ENCODE results near the gene SLC35F2. TPM values are rescaled to one million over a fixed set of nuclear protein-coding genes. Genes with fewer than 3 reads are reported as not detected.

Gene SLC35F2
- total and polyA plus RNA-seq, 2 of the 13 experiments (the other 11 are each of a cell fraction or from before 2014, with no cell fraction given): 5.8 to 20.3 TPM

GRCh38 chr11:107777110-107777509, 81.5 kb downstream of the SLC35F2 start (continued):
- TF ChIP-seq ARID4A (CRISPR knock-in tag; IDR thresholded peaks at IDR 0.05; ENCODE audit: borderline replicate concordance) (no peak), SETDB1 (CRISPR knock-in tag; IDR thresholded peaks at IDR 0.05; ENCODE audit: borderline replicate concordance) (no peak), GZF1 (CRISPR knock-in tag; IDR thresholded peaks at IDR 0.05) (no peak), ZC3H13 (CRISPR knock-in tag; IDR thresholded peaks at IDR 0.05) (no peak), ARNT (IDR thresholded peaks at IDR 0.05) (no peak), NR2F2 (IDR thresholded peaks at IDR 0.05; ENCODE audit: borderline replicate concordance, low read depth) (no peak)

GRCh38 chr11:107776062-107776461, 82.5 kb downstream of the SLC35F2 start:
- no peaks in the 10 kb centered on the region for H3K27me3 ChIP-seq (ENCODE audit: control insufficient read depth in 1 of 2, insufficient read depth in 2 of 2, low read length in 2 of 2)
- no peak overlapping the region for H3K27ac ChIP-seq (ENCODE audit: extremely low read length, insufficient read depth, low read length)
- in situ Hi-C loops (cut with HindIII; ENCODE audit: extremely low pct_ligation_motif_present, low pct_unique_long_range_greater_than_20kb): no loop called here
- ChIA-PET CTCF (ENCODE audit: low intra/inter-chr PET ratio, low total read pairs) (no interaction called here), POLR2A (no interaction called here)
- no peaks in the 10 kb centered on the region for H4K20me1 ChIP-seq (ENCODE audit: insufficient read depth, low read length)
- H2AFZ ChIP-seq (ENCODE audit: low read length): no peak overlapping the region
- H3K4me1 ChIP-seq (ENCODE audit: insufficient read depth, low read length): no peaks in the 10 kb centered on the region
- ATAC-seq (no peak; the same call in 2 of the 3 replicates), DNase-seq (ENCODE audit: low spot score) (no peak), FAIRE-seq (no peak)
- H3K79me2 ChIP-seq (ENCODE audit: insufficient read depth, low read length): no peaks in the 10 kb centered on the region
- TF ChIP-seq ZNF770 (CRISPR knock-in tag; IDR thresholded peaks at IDR 0.05) (peak; percentile 57), ZNF12 (CRISPR knock-in tag; IDR thresholded peaks at IDR 0.05) (no peak)
- no peaks in the 10 kb centered on the region for H3K9me3 ChIP-seq (ENCODE audit: low read length)
- intact Hi-C loops (cut with micrococcal nuclease; ENCODE audit: unreplicated experiment): no loop called here
- no peak overlapping the region for H3K9ac ChIP-seq (ENCODE audit: insufficient read depth, low read depth, low read length)
- no peak overlapping the region for H3K4me2 ChIP-seq (ENCODE audit: low read depth, low read length)
- no peaks in the 10 kb centered on the region for H3K36me3 ChIP-seq (replicated peaks in 1 of 2; ENCODE audit: control insufficient read depth in 1 of 2, insufficient read depth in 2 of 2, low read length in 2 of 2)
- WGBS (ENCODE audit: low lambda C conversion rate): 48% methylated on average over 4 of the region's 6 CpGs
- H3K4me3 ChIP-seq (replicated peaks in 1 of 3; ENCODE audit: insufficient read depth in 1 of 3, low read depth in 2 of 3, low read length in 3 of 3): no peak overlapping the region
- no TSS peak for BruUV-seq (replicated peaks)

Measured in HepG2 (cell line).